Placental pericyte (primary cell): ENCODE results near the gene STOML3. TPM values are rescaled to one million over a fixed set of nuclear protein-coding genes. Genes with fewer than 3 reads are reported as not detected.

ENCODE experiments used
- total RNA-seq: library from RNA; depleted of rRNA; stranded (reverse); fragments of >200 nt; gene quantifications from 2 replicates; pipeline ENCODE4 v1.2.3, GENCODE V29; 2012

STOML3 gene, protein sequence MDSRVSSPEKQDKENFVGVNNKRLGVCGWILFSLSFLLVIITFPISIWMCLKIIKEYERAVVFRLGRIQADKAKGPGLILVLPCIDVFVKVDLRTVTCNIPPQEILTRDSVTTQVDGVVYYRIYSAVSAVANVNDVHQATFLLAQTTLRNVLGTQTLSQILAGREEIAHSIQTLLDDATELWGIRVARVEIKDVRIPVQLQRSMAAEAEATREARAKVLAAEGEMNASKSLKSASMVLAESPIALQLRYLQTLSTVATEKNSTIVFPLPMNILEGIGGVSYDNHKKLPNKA
- total RNA-seq: not detected in 2 replicates

DNA sequence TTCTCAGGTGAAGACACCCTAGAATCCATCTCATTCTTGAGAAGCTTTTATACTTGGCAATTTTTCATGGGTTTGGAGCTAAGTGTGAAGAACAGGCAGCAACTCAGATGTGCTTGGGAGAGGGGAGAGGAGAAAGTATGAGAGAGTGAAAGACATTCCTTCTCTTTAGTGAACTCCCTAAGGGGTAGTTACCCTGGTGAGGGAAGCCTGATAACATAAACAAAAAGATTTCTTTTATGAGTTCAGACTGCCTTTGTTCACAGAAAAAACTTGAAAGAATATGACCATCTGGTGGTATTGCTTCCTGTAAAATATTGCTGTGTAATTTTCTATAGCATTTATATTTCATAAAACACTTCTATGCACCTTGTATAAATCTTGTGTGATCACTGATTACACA is at the start of gene STOML3:
Gene STOML3, minus strand, starts transcription at position 139 of the 400 bp plus-strand sequence. Its CDS starts 110 bp downstream, at position 29.

DNA sequence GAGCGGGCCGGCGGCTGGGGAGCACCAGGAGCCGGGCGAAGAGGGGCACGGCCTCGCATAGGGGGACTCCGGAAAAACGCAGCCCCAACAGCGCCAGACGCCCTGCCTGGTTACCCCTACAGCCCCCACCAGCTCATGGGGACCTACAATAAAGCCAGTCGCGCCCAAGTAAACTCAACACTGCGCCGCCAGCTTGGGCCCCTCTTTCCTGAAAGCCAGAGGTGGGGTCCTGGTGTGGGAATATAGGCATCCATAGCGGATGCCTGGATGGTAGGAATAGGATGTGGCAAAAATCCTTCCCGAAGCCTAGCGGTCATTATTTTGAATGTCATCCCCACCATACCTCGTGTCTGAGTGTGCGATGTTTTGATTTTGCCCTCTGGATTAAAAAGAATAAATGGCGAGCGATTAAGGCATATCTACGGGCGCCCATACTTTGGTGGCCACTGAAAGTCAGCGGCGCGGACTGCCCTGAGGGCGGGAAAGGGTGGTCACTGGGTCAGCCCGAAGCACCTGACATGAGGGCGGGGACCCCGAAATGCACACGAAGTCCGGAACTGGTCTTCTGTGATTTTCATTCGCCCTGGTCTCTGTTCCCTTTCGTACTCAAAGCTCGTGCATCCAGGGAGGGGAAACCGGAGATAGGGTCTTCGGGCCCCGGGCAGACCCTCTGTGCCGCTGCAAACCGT is 47.4 kb upstream of the STOML3 start, which contains the start of the genes NHLRC3 and PROSER1:
Gene NHLRC3, plus strand, starts transcription at position 577 of the 689 bp plus-strand sequence. CDS start 184 bp downstream, outside the sequence.
Gene PROSER1, minus strand, starts transcription at position 210 of the 689 bp plus-strand sequence. CDS start 847 bp downstream, outside the sequence.

Other genes with a start within 250 kb of the STOML3 start
- gene PROSER1, start 47.3 kb upstream of the STOML3 start, total RNA-seq: 11.8 and 18.6 TPM in 2 replicates
- gene NHLRC3, start 47.6 kb upstream of the STOML3 start, total RNA-seq: 12.7 and 13.9 TPM in 2 replicates